ENCODE measurements around the gene HDGFL2.

The HDGFL2 gene

GRCh38 chr19:4441994-4442818, 29.9 kb upstream of the HDGFL2 start (continued):
- TF ChIP-seq ZBTB49 (tag by site-specific recombination; IDR thresholded peaks at IDR 0.05; ENCODE audit: low read depth) = no peak
- no peak for TF ChIP-seq ZNF792 (tag by site-specific recombination; IDR thresholded peaks at IDR 0.05)
- TF ChIP-seq, protein P1, sequence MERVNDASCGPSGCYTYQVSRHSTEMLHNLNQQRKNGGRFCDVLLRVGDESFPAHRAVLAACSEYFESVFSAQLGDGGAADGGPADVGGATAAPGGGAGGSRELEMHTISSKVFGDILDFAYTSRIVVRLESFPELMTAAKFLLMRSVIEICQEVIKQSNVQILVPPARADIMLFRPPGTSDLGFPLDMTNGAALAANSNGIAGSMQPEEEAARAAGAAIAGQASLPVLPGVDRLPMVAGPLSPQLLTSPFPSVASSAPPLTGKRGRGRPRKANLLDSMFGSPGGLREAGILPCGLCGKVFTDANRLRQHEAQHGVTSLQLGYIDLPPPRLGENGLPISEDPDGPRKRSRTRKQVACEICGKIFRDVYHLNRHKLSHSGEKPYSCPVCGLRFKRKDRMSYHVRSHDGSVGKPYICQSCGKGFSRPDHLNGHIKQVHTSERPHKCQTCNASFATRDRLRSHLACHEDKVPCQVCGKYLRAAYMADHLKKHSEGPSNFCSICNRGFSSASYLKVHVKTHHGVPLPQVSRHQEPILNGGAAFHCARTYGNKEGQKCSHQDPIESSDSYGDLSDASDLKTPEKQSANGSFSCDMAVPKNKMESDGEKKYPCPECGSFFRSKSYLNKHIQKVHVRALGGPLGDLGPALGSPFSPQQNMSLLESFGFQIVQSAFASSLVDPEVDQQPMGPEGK (tag by site-specific recombination; IDR thresholded peaks at IDR 0.05) = 0 out of 2 replicates have a peak, but pooled peaks have one; percentile 9
- TF ChIP-seq ZNF280C (tag by site-specific recombination; IDR thresholded peaks at IDR 0.05) = no peak
- TF ChIP-seq SCRT1 (tag by site-specific recombination; IDR thresholded peaks at IDR 0.05; ENCODE audit: borderline replicate concordance) = peak; percentile 84
- no peak for TF ChIP-seq ZNF174 (tag by site-specific recombination; IDR thresholded peaks at IDR 0.05)
- peak; percentile 95 for TF ChIP-seq ZNF600 (tag by site-specific recombination; IDR thresholded peaks at IDR 0.05)
- peak; percentile 51; the same call in 1 of the 2 replicates for TF ChIP-seq HIC1 (tag by site-specific recombination; IDR thresholded peaks at IDR 0.05)
- TF ChIP-seq PRDM1 (tag by site-specific recombination; IDR thresholded peaks at IDR 0.05) = no peak
- 0 out of 2 replicates have a peak, but pooled peaks have one; percentile 22 for TF ChIP-seq ZFHX2 (tag by site-specific recombination; conservative IDR thresholded peaks at IDR 0.05)
- TF ChIP-seq, protein P2, sequence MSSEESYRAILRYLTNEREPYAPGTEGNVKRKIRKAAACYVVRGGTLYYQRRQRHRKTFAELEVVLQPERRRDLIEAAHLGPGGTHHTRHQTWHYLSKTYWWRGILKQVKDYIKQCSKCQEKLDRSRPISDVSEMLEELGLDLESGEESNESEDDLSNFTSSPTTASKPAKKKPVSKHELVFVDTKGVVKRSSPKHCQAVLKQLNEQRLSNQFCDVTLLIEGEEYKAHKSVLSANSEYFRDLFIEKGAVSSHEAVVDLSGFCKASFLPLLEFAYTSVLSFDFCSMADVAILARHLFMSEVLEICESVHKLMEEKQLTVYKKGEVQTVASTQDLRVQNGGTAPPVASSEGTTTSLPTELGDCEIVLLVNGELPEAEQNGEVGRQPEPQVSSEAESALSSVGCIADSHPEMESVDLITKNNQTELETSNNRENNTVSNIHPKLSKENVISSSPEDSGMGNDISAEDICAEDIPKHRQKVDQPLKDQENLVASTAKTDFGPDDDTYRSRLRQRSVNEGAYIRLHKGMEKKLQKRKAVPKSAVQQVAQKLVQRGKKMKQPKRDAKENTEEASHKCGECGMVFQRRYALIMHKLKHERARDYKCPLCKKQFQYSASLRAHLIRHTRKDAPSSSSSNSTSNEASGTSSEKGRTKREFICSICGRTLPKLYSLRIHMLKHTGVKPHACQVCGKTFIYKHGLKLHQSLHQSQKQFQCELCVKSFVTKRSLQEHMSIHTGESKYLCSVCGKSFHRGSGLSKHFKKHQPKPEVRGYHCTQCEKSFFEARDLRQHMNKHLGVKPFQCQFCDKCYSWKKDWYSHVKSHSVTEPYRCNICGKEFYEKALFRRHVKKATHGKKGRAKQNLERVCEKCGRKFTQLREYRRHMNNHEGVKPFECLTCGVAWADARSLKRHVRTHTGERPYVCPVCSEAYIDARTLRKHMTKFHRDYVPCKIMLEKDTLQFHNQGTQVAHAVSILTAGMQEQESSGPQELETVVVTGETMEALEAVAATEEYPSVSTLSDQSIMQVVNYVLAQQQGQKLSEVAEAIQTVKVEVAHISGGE (tag by site-specific recombination; conservative IDR thresholded peaks at IDR 0.05; ENCODE audit: low read depth) = peak; percentile 76

DNA sequence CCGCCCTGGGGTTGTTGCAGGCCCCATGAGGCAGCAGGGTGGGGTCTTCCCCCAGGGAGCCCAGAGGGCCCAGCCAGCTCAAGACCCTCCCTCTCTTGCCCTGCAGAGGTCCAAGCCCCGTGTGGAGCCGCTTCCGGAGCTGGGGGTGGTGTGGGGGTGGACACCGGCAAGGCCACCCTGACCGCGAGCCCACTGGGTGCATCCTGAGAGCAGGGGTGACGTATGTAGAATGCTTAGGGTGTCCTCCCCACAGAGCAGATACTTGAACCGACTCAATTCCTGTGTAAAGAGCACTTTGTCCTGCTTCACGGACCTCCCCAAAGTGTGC, 29.3 kb upstream of the HDGFL2 start:
- CTCF ChIA-PET = no interaction called here
- Histone ChIP-seq H3K27ac (ENCODE audit: extremely low read depth, low read depth, low read length) (no peak overlapping the region), H3K4me3 (ENCODE audit: low read depth, low read length) (no peak overlapping the region), H3K36me3 (ENCODE audit: control insufficient read depth in 2 of 2, insufficient read depth in 1 of 2, low read length in 2 of 2) (peaks cover 21 to 90% of the 10 kb centered on the region in 2 experiments; a peak in 2 of 3 replicates), H3K9me3 (ENCODE audit: control insufficient read depth, insufficient read depth, low read depth, low read length) (no peaks in the 10 kb centered on the region), H3K4me1 (ENCODE audit: control insufficient read depth, insufficient read depth, low read length) (no peaks in the 10 kb centered on the region)
- POLR2A ChIA-PET = interaction anchor here (0.6 kb wide), 1 partner anchor 56 kb away, joined by 9 read pairs; no protein-coding TSS in a partner anchor
- TF ChIP-seq ZNF561 (tag by site-specific recombination; IDR thresholded peaks at IDR 0.05; ENCODE audit: borderline replicate concordance) = no peak
- TF ChIP-seq ZNF335 (tag by site-specific recombination; conservative IDR thresholded peaks at IDR 0.05) = no peak
- no peak for TF ChIP-seq ZBTB48 (tag by site-specific recombination; IDR thresholded peaks at IDR 0.05)
- TF ChIP-seq ZNF366 (tag by site-specific recombination; conservative IDR thresholded peaks at IDR 0.05) = no peak
- TF ChIP-seq, protein P2 (tag by site-specific recombination; conservative IDR thresholded peaks at IDR 0.05; ENCODE audit: low read depth) = no peak
- no peak for TF ChIP-seq ZNF175 (tag by site-specific recombination; IDR thresholded peaks at IDR 0.05)
- TF ChIP-seq GLIS2 (tag by site-specific recombination; IDR thresholded peaks at IDR 0.05) = peak; percentile 51; the same call in 1 of the 2 replicates
- TF ChIP-seq ZNF248 (tag by site-specific recombination; IDR thresholded peaks at IDR 0.05) = no peak
- no peak for TF ChIP-seq KLF9 (tag by site-specific recombination; IDR thresholded peaks at IDR 0.05; ENCODE audit: low read depth)

Measured in HEK293 (cell line).